Suppressor macrophage treated with lipopolysaccharide for 4 hours (primary cell): ENCODE data around the gene ACVR1B.
"Not testable (repeated sequence)": the region's sequence is repeated elsewhere in the genome, so short reads cannot be mapped to it uniquely, and the experiment has no call there.

Experiments
- DNase-seq: peaks from one replicate; pipeline ENCODE4 v3.0.0-alpha.2; 2020

The ACVR1B gene

GRCh38 chr12:51972422-51972812 lies 20.9 kb downstream of the ACVR1B start:
- DNase-seq: no peak

GRCh38 chr12:51972849-51973273 lies 21.4 kb downstream of the ACVR1B start:
- DNase-seq: peak; percentile 96

- no peak for DNase-seq
Measured at GRCh38 chr12:51973560-51973959, 22.1 kb downstream of the ACVR1B start.

DNA sequence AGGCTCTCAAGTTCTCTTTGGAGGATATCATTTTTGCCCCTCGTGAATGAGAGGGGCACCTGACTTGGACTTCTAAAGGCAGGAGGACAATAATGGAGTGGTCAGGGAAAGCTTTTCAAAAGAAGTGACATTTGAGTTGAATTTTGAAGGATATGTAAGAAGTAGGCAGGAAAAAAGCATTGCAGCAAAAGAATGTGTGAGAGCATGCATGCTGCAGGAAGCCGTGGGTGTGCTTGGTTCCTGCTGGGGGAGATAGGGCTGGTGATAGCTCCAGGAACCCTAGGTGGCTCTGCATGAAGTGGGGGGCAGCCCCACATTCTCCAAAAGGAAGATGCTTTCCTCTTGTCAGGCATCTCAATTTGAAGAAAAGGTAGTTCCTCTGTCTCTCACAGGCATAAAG lies 23.1 kb downstream of the ACVR1B start:
- DNase-seq: peak; percentile 41

DNA sequence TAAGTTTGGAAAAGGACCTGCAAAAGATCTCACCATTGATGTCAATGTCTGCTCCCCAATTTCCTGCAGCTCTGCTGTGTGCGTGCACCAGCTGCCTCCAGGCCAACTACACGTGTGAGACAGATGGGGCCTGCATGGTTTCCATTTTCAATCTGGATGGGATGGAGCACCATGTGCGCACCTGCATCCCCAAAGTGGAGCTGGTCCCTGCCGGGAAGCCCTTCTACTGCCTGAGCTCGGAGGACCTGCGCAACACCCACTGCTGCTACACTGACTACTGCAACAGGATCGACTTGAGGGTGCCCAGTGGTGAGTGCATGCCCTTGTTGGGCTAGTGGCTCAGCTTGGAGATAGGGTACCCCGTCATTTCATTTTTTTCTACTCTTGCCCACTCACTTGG lies 23.7 kb downstream of the ACVR1B start:
- DNase-seq: no peak

DNA sequence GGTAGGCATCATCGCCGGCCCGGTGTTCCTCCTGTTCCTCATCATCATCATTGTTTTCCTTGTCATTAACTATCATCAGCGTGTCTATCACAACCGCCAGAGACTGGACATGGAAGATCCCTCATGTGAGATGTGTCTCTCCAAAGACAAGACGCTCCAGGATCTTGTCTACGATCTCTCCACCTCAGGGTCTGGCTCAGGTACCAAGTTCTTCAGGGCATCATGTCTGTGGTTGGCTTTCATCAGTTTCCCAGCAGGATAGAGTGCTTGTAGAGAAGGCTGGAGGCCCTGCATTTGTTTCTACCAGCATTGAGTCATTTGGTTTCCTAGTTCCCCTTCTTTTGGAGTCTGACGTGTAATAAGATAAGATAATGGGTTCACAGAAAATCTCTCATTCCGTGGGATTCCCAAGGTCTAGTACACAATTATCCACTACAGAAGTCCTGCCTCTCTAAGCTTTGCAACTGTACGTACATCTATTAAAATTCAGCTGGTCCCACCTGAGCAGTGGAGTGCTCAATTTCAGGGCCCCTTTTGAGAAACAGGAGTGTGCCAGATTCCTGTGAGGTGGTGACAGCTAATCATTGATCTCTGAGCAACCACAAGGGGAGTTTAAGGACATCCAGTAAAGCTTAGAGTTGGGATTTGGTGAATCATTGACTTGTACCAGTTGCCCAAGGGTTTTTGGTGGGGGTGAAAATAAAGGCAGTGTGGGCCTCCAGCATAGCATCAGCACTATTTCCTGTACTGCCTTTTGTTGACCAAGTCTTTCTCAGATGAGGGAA lies 25.1 kb downstream of the ACVR1B start:
- peak; percentile 77 for DNase-seq

- no peak for DNase-seq
Measured at GRCh38 chr12:51977320-51977753, 25.8 kb downstream of the ACVR1B start.

GRCh38 chr12:51979306-51979705 lies 27.8 kb downstream of the ACVR1B start:
- not testable (repeated sequence) for DNase-seq

GRCh38 chr12:51980051-51980808 lies 28.7 kb downstream of the ACVR1B start:
- DNase-seq: peak; percentile 85

- DNase-seq: no peak
Measured at GRCh38 chr12:51980809-51981127, 29.3 kb downstream of the ACVR1B start.

GRCh38 chr12:51984657-51985056 lies 33.2 kb downstream of the ACVR1B start:
- no peak for DNase-seq

DNA sequence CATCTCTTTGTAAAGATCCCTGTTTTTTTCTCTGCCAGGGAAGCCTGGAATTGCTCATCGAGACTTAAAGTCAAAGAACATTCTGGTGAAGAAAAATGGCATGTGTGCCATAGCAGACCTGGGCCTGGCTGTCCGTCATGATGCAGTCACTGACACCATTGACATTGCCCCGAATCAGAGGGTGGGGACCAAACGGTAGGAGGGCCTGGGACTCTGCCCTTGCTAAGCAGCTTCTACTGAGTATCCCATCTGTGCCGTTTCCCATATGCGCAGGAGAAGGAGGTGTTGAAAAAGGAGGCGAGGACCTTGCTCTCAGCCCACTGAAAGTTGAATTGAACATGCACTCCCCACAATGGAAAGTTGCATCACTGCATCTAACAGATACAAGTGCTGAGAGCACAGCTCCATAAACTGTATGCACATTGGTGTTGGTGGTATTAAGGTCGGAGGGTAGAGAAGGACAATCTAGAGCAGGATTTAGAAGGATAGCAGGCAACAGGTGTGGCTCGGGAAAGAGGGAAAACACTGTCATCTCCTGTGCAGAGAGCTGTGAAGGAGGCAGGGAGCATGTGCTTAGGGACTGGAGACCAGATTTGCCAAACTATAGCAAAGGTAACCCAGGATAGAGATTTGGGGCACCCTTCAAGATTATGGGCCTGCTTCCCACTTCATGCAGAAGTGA lies 33.8 kb downstream of the ACVR1B start:
- DNase-seq: no peak

- no peak for DNase-seq
Measured at GRCh38 chr12:51986834-51987233, 35.3 kb downstream of the ACVR1B start.

- no peak for DNase-seq
Measured at GRCh38 chr12:51992246-51992645, 40.7 kb downstream of the ACVR1B start.

DNA sequence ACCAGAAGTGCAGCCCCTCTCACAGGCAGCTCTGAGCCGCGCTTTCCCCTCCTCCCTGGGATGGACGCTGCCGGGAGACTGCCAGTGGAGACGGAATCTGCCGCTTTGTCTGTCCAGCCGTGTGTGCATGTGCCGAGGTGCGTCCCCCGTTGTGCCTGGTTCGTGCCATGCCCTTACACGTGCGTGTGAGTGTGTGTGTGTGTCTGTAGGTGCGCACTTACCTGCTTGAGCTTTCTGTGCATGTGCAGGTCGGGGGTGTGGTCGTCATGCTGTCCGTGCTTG lies 43.0 kb downstream of the ACVR1B start:
- no peak for DNase-seq

GRCh38 chr12:51994959-51995358 lies 43.5 kb downstream of the ACVR1B start:
- no peak for DNase-seq

DNA sequence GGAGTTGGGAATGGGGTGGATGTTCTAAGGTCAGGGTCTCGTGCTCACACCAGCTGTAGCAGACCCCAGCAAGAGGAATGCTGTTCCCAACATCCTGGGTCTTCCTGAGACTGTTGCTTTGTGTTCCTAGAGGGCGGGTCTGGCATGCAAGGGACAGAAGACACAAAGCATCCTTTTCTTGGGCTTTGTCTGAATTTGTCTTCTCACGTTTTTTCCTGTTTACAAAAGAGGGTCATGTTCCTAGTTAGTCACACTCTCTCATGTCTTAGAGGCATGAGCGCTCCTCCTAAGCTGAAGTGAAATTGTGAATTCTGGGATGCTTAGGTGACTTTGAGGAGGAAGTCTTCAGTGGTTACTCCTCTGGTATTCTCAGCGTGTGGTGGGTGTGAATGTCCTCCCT lies 45.6 kb downstream of the ACVR1B start:
- DNase-seq: no peak

DNA sequence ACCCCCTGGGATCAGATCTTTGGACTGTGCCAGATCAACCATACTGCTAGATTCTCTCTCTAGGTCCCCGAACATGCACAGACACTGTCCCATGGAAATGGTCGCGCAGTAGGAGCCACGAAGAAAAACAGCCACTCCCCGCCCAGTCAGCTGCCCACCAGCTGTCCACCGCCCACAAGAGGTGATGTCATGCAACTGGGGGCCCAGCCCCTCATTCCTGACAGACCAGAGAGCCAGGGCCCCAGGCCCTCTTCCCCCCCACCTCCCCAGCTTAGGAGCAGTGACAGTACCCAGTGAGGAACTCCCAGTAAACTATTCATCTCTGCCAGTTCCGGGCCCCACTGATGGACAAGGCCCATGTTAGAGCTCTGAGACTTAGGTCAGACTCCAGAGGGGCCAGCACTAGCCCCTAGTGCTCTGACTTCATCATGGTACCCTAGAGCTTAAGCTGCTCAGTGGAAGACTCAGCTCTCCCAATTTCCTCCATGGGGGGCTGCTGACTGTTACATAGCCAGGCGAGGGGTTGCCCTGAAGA lies 51.6 kb downstream of the ACVR1B start:
- no peak for DNase-seq

- DNase-seq: no peak
Measured at GRCh38 chr12:52003591-52003990, 52.1 kb downstream of the ACVR1B start.

DNA sequence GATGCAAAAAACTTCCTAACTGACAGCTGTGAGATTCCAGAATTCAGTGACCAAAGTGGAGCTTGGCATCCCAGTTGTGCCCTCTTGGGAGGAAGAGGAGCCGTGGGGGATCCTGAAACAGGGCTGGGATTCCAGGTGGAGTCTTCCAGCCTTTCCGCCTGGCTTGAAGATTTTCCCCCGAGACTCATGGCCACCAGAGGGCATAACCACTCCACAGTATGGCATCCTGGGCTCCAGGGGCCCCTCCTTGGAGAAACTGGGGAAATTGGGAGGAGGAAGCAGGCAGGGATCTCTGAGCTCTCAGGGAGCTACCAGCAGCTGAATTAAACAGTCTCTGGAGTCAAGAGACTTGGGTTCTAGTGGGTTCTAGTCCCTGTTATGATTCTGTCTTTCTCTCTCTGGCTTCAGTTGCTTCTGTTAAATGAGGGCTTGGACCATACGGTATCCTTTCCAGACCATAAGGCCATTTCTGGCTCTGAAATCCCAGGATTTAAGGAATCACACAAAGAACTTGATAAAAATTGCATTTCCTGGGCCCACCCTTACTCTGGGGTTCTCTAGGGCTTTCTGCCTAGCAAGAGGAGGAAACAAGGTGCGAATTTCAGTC lies 52.6 kb downstream of the ACVR1B start:
- DNase-seq: peak; percentile 58

GRCh38 chr12:52005218-52005902 lies 53.9 kb downstream of the ACVR1B start:
- no peak for DNase-seq

DNA sequence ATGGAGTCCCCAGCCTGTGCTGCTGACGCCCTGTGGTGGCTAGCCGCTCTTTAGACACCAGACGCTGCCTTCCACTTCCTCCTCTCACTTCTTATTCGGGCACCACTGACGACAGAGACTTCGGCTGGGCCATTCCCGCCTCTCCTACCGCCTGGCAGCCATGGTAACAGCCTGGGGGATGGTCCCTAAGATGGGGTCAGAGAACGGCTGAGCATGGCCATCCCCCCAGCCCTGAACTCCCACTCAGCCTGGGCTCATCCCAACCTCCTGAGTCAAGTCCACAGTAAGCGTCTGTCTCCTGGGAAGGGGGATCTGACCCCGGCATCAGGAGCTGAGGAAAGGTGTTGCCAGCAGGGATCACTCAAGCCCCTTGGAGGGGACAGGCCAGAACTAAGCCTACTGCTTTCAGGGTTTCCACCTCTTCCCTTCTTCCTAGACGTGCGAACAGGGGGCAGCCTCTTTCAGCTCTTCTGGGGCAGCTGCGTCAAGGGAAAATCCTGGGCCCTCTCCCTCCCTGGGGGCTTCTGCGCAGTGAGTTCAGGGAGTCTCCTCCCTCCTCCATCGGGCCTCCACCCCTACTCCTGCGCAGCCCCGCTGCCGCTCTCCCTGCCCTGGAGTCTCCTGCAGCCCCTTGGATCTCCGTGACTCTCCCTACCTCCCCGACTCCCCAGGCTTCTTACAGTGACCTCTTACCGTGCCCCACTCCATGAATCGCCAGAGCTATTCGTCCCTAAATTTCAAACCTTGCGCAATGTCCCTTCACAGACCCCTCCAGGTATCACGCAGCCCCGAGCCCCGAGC lies 54.6 kb downstream of the ACVR1B start:
- peak; percentile 95 for DNase-seq
